Tibial artery (tissue), 4 donors: ENCODE results near the gene SRMS.

Source experiments
- DNase-seq, 2 donors: peaks; one replicate each; pipeline ENCODE4 v3.0.0-alpha.2; 2019
- H3K27ac ChIP-seq, 2 donors: fragments of 200-600 bp; sonication (generic) in 1 of 2; 1 replicate in 1 of 2; 2 replicates in 1 of 2; pipeline ENCODE4 v1.5.1; 2018 to 2019; ENCODE audit warnings: mild to moderate bottlenecking in 1 of 2
- H3K27me3 ChIP-seq, 2 donors: fragments of 200-600 bp; sonication (generic) in 1 of 2; one replicate each; pipeline versions ENCODE4 v1.5.1 to v1.6.0; 2016 to 2019
- H3K36me3 ChIP-seq, 3 donors: fragments of 200-600 bp; sonication (generic) in 2 of 3; one replicate each; pipeline ENCODE4 v1.5.1; 2016 to 2019; ENCODE audit warnings: mild to moderate bottlenecking in 2 of 3
- H3K4me1 ChIP-seq, 4 donors: fragments of 200-600 bp; sonication (generic) in 2 of 4; 1 replicate in 3 of 4; 2 replicates in 1 of 4; pipeline ENCODE4 v1.5.1; 2016 to 2019
- H3K4me3 ChIP-seq, 2 donors: fragments of 200-600 bp; sonication (generic) in 1 of 2; 1 replicate in 1 of 2; 2 replicates in 1 of 2; pipeline ENCODE4 v1.5.1; 2018 to 2019; ENCODE audit warnings: mild to moderate bottlenecking in 2 of 2
- H3K9me3 ChIP-seq, 3 donors: fragments of 200-600 bp; sonication (generic) in 1 of 3; one replicate each; pipeline ENCODE4 v1.5.1; 2016 to 2019
- intact Hi-C: fragments of 100-400 bp; cut with DNase I; formaldehyde crosslinking; loops from one replicate; pipeline ENCODE4 v1.15.0; 2023; ENCODE audit warnings: low total_unique reads
- TF ChIP-seq, protein P1 (sequence below), 2 experiments: fragments of 200-600 bp in 1 of 2; fragments of 450-650 bp in 1 of 2; IDR thresholded peaks; one replicate each; pipeline ENCODE4 v1.5.1; 2017 to 2019; ENCODE audit warnings: antibody characterized with exemption in 2 of 2, mild to moderate bottlenecking in 1 of 2, moderate library complexity in 1 of 2

SRMS gene

DNA sequence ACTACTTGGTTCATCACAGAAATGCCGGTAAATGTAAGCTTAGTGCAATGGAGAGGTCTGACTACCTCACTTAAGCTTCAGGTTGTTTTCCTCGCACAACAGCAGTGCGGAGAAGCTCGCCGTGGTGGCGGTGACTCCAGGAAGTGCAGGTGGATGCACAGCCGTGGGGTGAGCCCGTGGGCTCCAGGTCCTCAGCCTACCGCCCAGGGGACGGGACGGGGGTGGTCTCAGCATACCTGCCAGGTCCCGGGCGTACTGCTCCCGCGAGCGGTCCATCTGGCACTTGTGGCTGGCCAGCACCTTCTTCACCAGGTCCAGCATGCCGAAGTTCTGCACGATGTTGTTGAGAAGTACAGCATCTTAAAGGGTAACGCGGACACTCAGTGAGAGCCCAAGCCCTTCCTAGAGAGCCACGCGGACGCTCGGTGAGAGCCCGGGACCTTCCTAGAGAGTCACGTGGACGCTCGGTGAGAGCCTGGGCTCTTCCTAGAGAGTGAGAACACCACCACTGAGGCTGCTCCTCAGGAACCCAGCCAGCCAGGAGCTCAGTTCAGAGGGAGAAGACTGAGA, 44.3 kb upstream of the SRMS start:
- Histone ChIP-seq H3K36me3 (peaks cover 50 to 95% (median 75%) of the 10 kb centered on the region in 3 donors), H3K4me1 (no peaks in the 10 kb centered on the region), H3K9me3 (no peaks in the 10 kb centered on the region), H3K27ac (no peak overlapping the region), H3K4me3 (no peak overlapping the region), H3K27me3 (no peaks in the 10 kb centered on the region)
- TF ChIP-seq, protein P1, sequence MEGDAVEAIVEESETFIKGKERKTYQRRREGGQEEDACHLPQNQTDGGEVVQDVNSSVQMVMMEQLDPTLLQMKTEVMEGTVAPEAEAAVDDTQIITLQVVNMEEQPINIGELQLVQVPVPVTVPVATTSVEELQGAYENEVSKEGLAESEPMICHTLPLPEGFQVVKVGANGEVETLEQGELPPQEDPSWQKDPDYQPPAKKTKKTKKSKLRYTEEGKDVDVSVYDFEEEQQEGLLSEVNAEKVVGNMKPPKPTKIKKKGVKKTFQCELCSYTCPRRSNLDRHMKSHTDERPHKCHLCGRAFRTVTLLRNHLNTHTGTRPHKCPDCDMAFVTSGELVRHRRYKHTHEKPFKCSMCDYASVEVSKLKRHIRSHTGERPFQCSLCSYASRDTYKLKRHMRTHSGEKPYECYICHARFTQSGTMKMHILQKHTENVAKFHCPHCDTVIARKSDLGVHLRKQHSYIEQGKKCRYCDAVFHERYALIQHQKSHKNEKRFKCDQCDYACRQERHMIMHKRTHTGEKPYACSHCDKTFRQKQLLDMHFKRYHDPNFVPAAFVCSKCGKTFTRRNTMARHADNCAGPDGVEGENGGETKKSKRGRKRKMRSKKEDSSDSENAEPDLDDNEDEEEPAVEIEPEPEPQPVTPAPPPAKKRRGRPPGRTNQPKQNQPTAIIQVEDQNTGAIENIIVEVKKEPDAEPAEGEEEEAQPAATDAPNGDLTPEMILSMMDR (IDR thresholded peaks at IDR 0.05): no peak
- intact Hi-C loops: no loop called here
- no peak for DNase-seq

DNA sequence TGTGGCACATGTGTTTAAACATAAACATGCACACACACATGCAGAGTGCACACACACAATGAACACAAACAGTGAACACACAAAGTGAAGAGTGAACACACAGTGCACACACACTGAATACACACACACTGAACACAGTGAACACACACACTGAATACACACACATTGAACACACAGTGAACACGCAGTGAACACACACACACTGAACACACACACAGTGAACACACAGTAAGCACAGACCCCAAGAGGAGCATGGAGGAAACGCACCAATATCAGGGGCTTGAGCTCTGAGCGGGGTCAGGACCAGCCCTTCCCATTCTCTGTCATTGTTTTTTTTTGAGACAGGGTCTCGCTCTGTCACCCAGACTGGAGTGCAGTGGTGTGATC, 43.6 kb upstream of the SRMS start:
- TF ChIP-seq, protein P1 (IDR thresholded peaks at IDR 0.05): no peak
- intact Hi-C loops: no loop called here
- Histone ChIP-seq H3K4me3 (no peak overlapping the region), H3K27me3 (no peaks in the 10 kb centered on the region), H3K4me1 (no peaks in the 10 kb centered on the region), H3K9me3 (no peaks in the 10 kb centered on the region), H3K27ac (no peak overlapping the region), H3K36me3 (peaks cover 50 to 92% (median 69%) of the 10 kb centered on the region in 3 donors)
- DNase-seq: no peak

DNA sequence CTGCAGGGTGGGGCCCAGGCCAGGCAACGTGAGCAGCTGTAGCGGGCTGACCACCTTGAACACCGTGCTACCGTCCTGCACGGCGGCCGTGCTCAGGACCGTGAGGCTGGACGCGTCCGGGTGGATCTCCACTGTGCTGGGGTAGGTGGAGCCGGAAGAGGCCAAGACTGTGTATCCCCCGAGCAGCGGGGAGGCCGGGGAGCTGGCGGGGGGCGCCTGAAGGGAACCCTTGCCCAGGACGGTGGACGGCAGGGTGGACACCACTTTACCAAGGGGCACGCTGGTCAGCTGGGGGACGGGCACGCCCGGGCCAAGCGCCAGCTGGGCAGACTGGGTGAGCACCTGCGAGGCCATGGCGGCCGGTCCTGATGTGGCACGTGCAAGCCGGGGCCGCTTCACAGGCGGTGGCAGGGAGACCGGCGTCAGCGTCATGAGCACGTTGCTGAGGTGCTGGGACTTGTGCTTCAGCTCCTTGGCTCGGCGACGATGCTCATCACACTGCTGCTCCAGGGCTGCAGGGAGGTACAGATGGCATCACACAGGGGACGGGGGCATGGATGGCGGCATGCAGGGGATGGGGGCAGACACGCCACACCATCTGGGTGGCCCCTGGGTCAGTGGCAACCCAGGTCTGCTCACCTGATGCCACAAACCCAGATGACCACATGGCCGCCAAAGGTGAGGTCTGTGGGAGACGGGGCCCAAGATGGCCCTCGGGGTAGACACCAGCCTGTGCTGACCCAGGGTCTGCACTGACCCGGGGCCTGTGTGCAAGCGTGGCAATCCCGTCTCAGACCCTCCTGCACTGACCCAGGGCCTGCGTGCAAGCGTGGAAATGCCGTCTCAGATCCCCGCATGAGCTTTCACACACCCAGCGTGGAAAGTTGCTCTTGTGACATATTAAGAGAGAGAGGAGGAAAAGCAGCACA, 42.9 kb upstream of the SRMS start:
- H3K36me3 ChIP-seq: peaks cover 50 to 85% (median 62%) of the 10 kb centered on the region in 3 donors
- H3K4me1 ChIP-seq: no peaks in the 10 kb centered on the region
- DNase-seq: no peak
- no peaks in the 10 kb centered on the region for H3K9me3 ChIP-seq
- H3K4me3 ChIP-seq: no peak overlapping the region
- intact Hi-C loops: no loop called here
- TF ChIP-seq, protein P1 (IDR thresholded peaks at IDR 0.05): no peak
- H3K27me3 ChIP-seq: no peaks in the 10 kb centered on the region
- H3K27ac ChIP-seq: no peak overlapping the region

DNA sequence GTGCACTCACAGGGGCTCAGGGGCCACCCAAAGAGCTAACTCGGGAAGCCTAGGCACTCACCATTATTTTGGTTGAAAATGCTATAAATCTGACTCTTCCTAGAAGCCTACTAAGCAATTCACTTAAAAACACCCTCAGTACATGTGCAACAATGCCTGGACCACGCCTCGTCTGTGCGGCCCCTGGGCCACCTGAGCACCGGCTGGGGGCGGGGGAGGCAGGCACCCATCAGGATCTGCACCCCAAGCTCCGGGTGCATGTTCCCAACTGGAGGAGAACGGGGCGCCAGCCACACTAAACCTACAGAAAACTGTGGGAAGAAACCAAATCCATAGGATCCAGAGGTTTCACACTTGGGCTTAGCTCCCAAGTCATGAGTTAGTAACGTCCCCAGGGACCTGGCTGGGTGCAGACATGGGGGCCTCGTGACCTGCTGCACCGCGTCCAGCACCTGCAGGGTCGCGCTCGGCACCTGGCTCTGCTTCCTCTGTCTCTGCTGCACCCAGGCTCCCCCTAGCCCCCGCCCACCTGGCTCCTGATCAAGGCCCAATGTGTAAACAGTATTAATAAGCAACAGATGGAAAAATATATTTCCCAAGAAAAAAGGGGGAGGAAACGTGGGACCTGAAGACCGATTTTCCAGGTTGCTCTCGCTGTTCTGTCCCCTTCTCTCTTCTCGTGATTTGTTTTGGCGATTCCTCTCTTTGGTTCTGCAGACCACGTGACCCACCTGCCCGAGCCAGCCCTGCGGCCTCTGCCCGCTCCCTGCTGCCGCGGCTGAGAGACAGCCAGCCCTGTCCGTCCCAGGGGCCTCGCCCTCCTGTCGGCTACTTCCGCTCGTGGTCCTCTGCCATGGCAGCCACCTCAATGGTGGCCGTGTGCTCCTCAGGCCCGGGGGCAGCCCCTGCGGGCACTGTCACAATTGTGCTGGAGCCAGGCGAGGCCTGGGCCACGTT, 42.0 kb upstream of the SRMS start:
- intact Hi-C loops: no loop called here
- Histone ChIP-seq H3K9me3 (no peaks in the 10 kb centered on the region), H3K27ac (no peak overlapping the region), H3K4me1 (no peaks in the 10 kb centered on the region), H3K27me3 (no peaks in the 10 kb centered on the region), H3K36me3 (peaks cover 50 to 78% (median 56%) of the 10 kb centered on the region in 3 donors), H3K4me3 (no peak overlapping the region)
- DNase-seq: no peak
- TF ChIP-seq, protein P1 (IDR thresholded peaks at IDR 0.05): no peak

DNA sequence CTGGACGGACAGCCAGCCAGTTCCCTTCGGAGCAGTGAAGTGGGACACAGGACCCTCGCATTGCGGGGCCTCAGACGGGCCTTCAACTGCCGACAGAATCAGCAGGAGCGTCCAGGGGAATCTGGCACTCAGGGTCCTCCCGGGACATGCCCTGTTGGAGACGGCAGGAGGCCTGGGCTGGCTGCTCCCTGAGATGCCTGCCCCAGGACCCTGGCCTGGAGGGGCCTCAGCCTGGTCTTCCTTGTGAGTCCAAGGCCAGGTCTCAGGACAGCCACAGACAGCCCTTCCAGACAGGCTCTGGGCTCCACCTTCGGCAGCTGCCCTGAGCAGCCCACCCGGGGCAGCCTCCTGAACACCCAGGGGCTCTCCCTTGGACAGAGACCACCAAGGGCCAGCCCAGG, 41.1 kb upstream of the SRMS start:
- Histone ChIP-seq H3K4me3 (no peak overlapping the region), H3K4me1 (no peaks in the 10 kb centered on the region), H3K27me3 (no peaks in the 10 kb centered on the region), H3K27ac (no peak overlapping the region), H3K36me3 (peaks cover 41 to 69% (median 54%) of the 10 kb centered on the region in 3 donors), H3K9me3 (no peaks in the 10 kb centered on the region)
- intact Hi-C loops: no loop called here
- TF ChIP-seq, protein P1 (IDR thresholded peaks at IDR 0.05): no peak
- DNase-seq: no peak
